Endothelial cell (in vitro differentiated cells): Measurements from ENCODE around the gene LRRC49. TPM values are rescaled to one million over a fixed set of nuclear protein-coding genes. Genes with fewer than 3 reads are reported as not detected.
"Not testable (repeated sequence)": the region's sequence is repeated elsewhere in the genome, so short reads cannot be mapped to it uniquely, and the experiment has no call there.

Experiments
- DNase-seq: peaks from one replicate; pipeline ENCODE4 v3.0.0; 2021; ENCODE audit warnings: low spot score
- H3K27ac Mint-ChIP-seq: one replicate; pipeline ENCODE4 v1.8.0; 2021; ENCODE audit warnings: mixed read lengths, inconsistent platforms; ENCODE audit not compliant: unreplicated experiment
- H3K27me3 Mint-ChIP-seq: one replicate; pipeline ENCODE4 v1.8.0; 2021; ENCODE audit warnings: mild to moderate bottlenecking, moderate library complexity, mixed read lengths, inconsistent platforms; ENCODE audit not compliant: unreplicated experiment
- H3K36me3 Mint-ChIP-seq: one replicate; pipeline ENCODE4 v1.8.0; 2021; ENCODE audit warnings: mild to moderate bottlenecking, low read depth, mixed read lengths, inconsistent platforms; ENCODE audit not compliant: unreplicated experiment
- H3K4me1 Mint-ChIP-seq: one replicate; pipeline ENCODE4 v1.8.0; 2021; ENCODE audit warnings: mild to moderate bottlenecking, mixed read lengths, inconsistent platforms; ENCODE audit not compliant: unreplicated experiment
- H3K4me3 Mint-ChIP-seq: one replicate; pipeline ENCODE4 v1.8.0; 2021; ENCODE audit warnings: mild to moderate bottlenecking, mixed read lengths, inconsistent platforms; ENCODE audit not compliant: unreplicated experiment
- H3K9me3 Mint-ChIP-seq: one replicate; pipeline ENCODE4 v1.8.0; 2021; ENCODE audit warnings: mixed read lengths, inconsistent platforms; ENCODE audit not compliant: unreplicated experiment
- CTCF ChIP-seq: fragments of 200-600 bp; sonication (generic); IDR thresholded peaks from one replicate; pipeline ENCODE4 v1.5.0; 2021; ENCODE audit warnings: antibody characterized with exemption; ENCODE audit not compliant: unreplicated experiment
- total RNA-seq: library from RNA; stranded (reverse); fragmentation: NEBNext Ultra II Directional; extraction: Animal tissue kit (Norgen Biotek cat#: 25700); gene quantifications from one replicate; pipeline ENCODE4 v1.2.1, GENCODE V29; 2021; ENCODE audit not compliant: unreplicated experiment

Gene LRRC49
- total RNA-seq, 1 donor from 2014 or later, result 4.2 TPM

GRCh38 chr15:70856884-70857561 lies 35.6 kb upstream of the LRRC49 start:
- DNase-seq, result no peak
- no peaks in the 10 kb centered on the region for H3K9me3 Mint-ChIP-seq
- H3K4me3 Mint-ChIP-seq, result no peak overlapping the region
- TF ChIP-seq CTCF, result no peak
- H3K27ac Mint-ChIP-seq, result no peak overlapping the region
- peaks cover 4% of the 10 kb centered on the region for H3K27me3 Mint-ChIP-seq
- H3K4me1 Mint-ChIP-seq, result peaks cover 8% of the 10 kb centered on the region
- H3K36me3 Mint-ChIP-seq, result no peaks in the 10 kb centered on the region

GRCh38 chr15:70857562-70858285 lies 34.9 kb upstream of the LRRC49 start:
- TF ChIP-seq CTCF, result no peak
- Mint-ChIP-seq H3K4me3 (no peak overlapping the region), H3K4me1 (peaks cover 8% of the 10 kb centered on the region), H3K36me3 (no peaks in the 10 kb centered on the region), H3K9me3 (no peaks in the 10 kb centered on the region), H3K27ac (no peak overlapping the region), H3K27me3 (peaks cover 4% of the 10 kb centered on the region)
- DNase-seq, result no peak

GRCh38 chr15:70858614-70859321 lies 33.9 kb upstream of the LRRC49 start:
- H3K9me3 Mint-ChIP-seq, H3K4me1 Mint-ChIP-seq, H3K27ac Mint-ChIP-seq, H3K36me3 Mint-ChIP-seq, DNase-seq, H3K27me3 Mint-ChIP-seq, H3K4me3 Mint-ChIP-seq: not testable (repeated sequence)

GRCh38 chr15:70859322-70859908 lies 33.2 kb upstream of the LRRC49 start:
- DNase-seq, result no peak
- no peaks in the 10 kb centered on the region for H3K36me3 Mint-ChIP-seq
- TF ChIP-seq CTCF, result no peak
- peaks cover 2% of the 10 kb centered on the region for H3K4me1 Mint-ChIP-seq
- H3K9me3 Mint-ChIP-seq, result no peaks in the 10 kb centered on the region
- H3K27ac Mint-ChIP-seq, result no peak overlapping the region
- H3K27me3 Mint-ChIP-seq, result peaks cover 4% of the 10 kb centered on the region
- H3K4me3 Mint-ChIP-seq, result no peak overlapping the region

GRCh38 chr15:70859998-70860397 lies 32.6 kb upstream of the LRRC49 start:
- no peaks in the 10 kb centered on the region for H3K4me1 Mint-ChIP-seq
- no peak overlapping the region for H3K4me3 Mint-ChIP-seq
- no peaks in the 10 kb centered on the region for H3K36me3 Mint-ChIP-seq
- no peak for DNase-seq
- H3K27me3 Mint-ChIP-seq, result peaks cover 3% of the 10 kb centered on the region
- TF ChIP-seq CTCF, result no peak
- no peaks in the 10 kb centered on the region for H3K9me3 Mint-ChIP-seq
- no peak overlapping the region for H3K27ac Mint-ChIP-seq
